GM19351 (cell line): ENCODE data around the gene NACA2.
"Not testable (repeated sequence)": the region's sequence is repeated elsewhere in the genome, so short reads cannot be mapped to it uniquely, and the experiment has no call there.

Experiments
- ATAC-seq: cut with Tn5 transposase; IDR thresholded peaks from one replicate; pipeline ENCODE4 v1.9.1; 2021; ENCODE audit warnings: mild to moderate bottlenecking, moderate library complexity; ENCODE audit not compliant: unreplicated experiment

The NACA2 gene

GRCh38 chr17:61555127-61555566 is 35.9 kb downstream of the NACA2 start:
- no peak for ATAC-seq

GRCh38 chr17:61554209-61554608 is 36.8 kb downstream of the NACA2 start:
- no peak for ATAC-seq

- ATAC-seq: not testable (repeated sequence)
Observed at GRCh38 chr17:61552560-61552959, 38.5 kb downstream of the NACA2 start.

GRCh38 chr17:61551255-61551742 is 39.7 kb downstream of the NACA2 start:
- ATAC-seq: no peak

GRCh38 chr17:61547113-61547512 is 43.9 kb downstream of the NACA2 start:
- no peak for ATAC-seq

- ATAC-seq: no peak
Observed at GRCh38 chr17:61545335-61545938, 45.6 kb downstream of the NACA2 start.

GRCh38 chr17:61543786-61544415 is 47.1 kb downstream of the NACA2 start:
- no peak for ATAC-seq

- no peak for ATAC-seq
Observed at GRCh38 chr17:61542027-61542426, 49.0 kb downstream of the NACA2 start.

GRCh38 chr17:61540874-61541273 is 50.1 kb downstream of the NACA2 start:
- ATAC-seq: no peak
